Tibial nerve (tissue), 4 donors: ENCODE measurements around the gene SMIM43. TPM values are rescaled to one million over a fixed set of nuclear protein-coding genes. Genes with fewer than 3 reads are reported as not detected.

Source experiments
- DNase-seq, 2 donors: peaks; one replicate each; pipeline ENCODE4 v3.0.0-alpha.2; 2019; ENCODE audit warnings: low spot score in 2 of 2
- H3K27ac ChIP-seq, 4 donors: fragments of 200-600 bp; sonication (generic) in 3 of 4; one replicate each; pipeline ENCODE4 v1.5.1; 2017 to 2019; ENCODE audit warnings: mild to moderate bottlenecking in 1 of 4
- H3K27me3 ChIP-seq, 2 donors: fragments of 200-600 bp; sonication (generic) in 1 of 2; one replicate each; pipeline versions ENCODE4 v1.5.1 to v1.6.0; 2017 to 2019
- H3K36me3 ChIP-seq, 3 donors: fragments of 200-600 bp; sonication (generic); one replicate each; pipeline ENCODE4 v1.5.1; 2018 to 2019
- H3K4me1 ChIP-seq, 4 donors: fragments of 200-600 bp; sonication (generic) in 3 of 4; one replicate each; pipeline ENCODE4 v1.5.1; 2017 to 2019
- H3K4me3 ChIP-seq, 4 donors: fragments of 200-600 bp; sonication (generic) in 3 of 4; one replicate each; pipeline ENCODE4 v1.5.1; 2017 to 2019; ENCODE audit warnings: mild to moderate bottlenecking in 1 of 4, moderate library complexity in 1 of 4
- H3K9me3 ChIP-seq, 4 donors: fragments of 200-600 bp; sonication (generic) in 3 of 4; one replicate each; pipeline ENCODE4 v1.5.1; 2017 to 2019
- CTCF ChIP-seq, 5 experiments: fragments of 200-600 bp in 3 of 5; fragments of 450-650 bp in 2 of 5; sonication (generic) in 3 of 5; IDR thresholded peaks; one replicate each; pipeline ENCODE4 v1.5.1; 2016 to 2019; ENCODE audit warnings: antibody characterized with exemption in 5 of 5, mild to moderate bottlenecking in 3 of 5, moderate library complexity in 2 of 5
- EP300 ChIP-seq, 2 donors: sonication (generic); formaldehyde crosslinking; IDR thresholded peaks; one replicate each; pipeline ENCODE4 v1.6.1; 2017; ENCODE audit warnings: antibody characterized with exemption in 2 of 2, mild to moderate bottlenecking in 1 of 2
- POLR2A ChIP-seq, 2 donors: fragments of 450-650 bp; IDR thresholded peaks; one replicate each; pipeline ENCODE4 v1.6.1; 2017; ENCODE audit warnings: antibody characterized with exemption in 2 of 2, mild to moderate bottlenecking in 2 of 2, moderate library complexity in 2 of 2
- WGBS, 2 donors: methylation state at CpG; one replicate each; pipeline ENCODE4 v1.1.5; 2018; 5-methylcytosine and 5-hydroxymethylcytosine counted together
- total RNA-seq, 4 donors: library from RNA; depleted of rRNA; stranded (reverse); fragments of >200 nt; gene quantifications; one replicate each; pipeline ENCODE4 v1.1.0, GENCODE V29; 2016

Gene SMIM43
- total RNA-seq, 4 donors from 2014 or later = 2.2 to 5.7 (median 4.6) TPM

- no peaks in the 10 kb centered on the region for H3K27me3 ChIP-seq
- H3K4me1 ChIP-seq = peaks cover 0 to 51% (median 10%) of the 10 kb centered on the region in 4 donors
- DNase-seq = no peak
- TF ChIP-seq EP300 (IDR thresholded peaks at IDR 0.05) (no peak), POLR2A (IDR thresholded peaks at IDR 0.05) (no peak), CTCF (IDR thresholded peaks at IDR 0.05) (no peak)
- 17 to 18% methylated on average over 4 of the region's 4 CpGs for WGBS, 2 donors
- H3K4me3 ChIP-seq = peak overlapping the region; percentile 66 to 86 (median 81)
- no peaks in the 10 kb centered on the region for H3K9me3 ChIP-seq
- peaks cover 0 to 42% (median 4%) of the 10 kb centered on the region in 3 donors for H3K36me3 ChIP-seq
- peak overlapping the region; percentile 85 to 98 (median 92) for H3K27ac ChIP-seq
These were observed 36.7 kb upstream of the SMIM43 start for GRCh38 chr4:121801715-121802075.

GRCh38 chr4:121800961-121801714 lies 36.2 kb upstream of the SMIM43 start, which contains the start of gene EXOSC9:
Gene EXOSC9 (plus strand): TSS chr4:121801323. CDS start chr4:121801425, 102 bp downstream.
- peak; percentile 87 to 95 for DNase-seq
- WGBS, 2 donors = 0% methylated on average over 48 of the region's 48 CpGs
- Histone ChIP-seq H3K9me3 (no peaks in the 10 kb centered on the region), H3K27me3 (no peaks in the 10 kb centered on the region), H3K27ac (peak within 1 kb of the TSS; percentile 85 to 98 (median 92)), H3K36me3 (peaks cover 0 to 37% (median 4%) of the 10 kb centered on the region in 3 donors), H3K4me1 (peaks cover 0 to 52% (median 10%) of the 10 kb centered on the region in 4 donors), H3K4me3 (peak within 1 kb of the TSS; percentile 66 to 86 (median 81))
- TF ChIP-seq EP300 (IDR thresholded peaks at IDR 0.05) = peak; percentile 80 to 98
- peak; percentile 75 to 79 for TF ChIP-seq POLR2A (IDR thresholded peaks at IDR 0.05)
- TF ChIP-seq CTCF (IDR thresholded peaks at IDR 0.05) = peak in 1 of 5 experiments; percentile 44

GRCh38 chr4:121800638-121800960 lies 35.6 kb upstream of the SMIM43 start:
- H3K4me1 ChIP-seq = peaks cover 0 to 57% (median 10%) of the 10 kb centered on the region in 4 donors
- H3K9me3 ChIP-seq = no peaks in the 10 kb centered on the region
- H3K36me3 ChIP-seq = peaks cover 0 to 31% (median 4%) of the 10 kb centered on the region in 3 donors
- WGBS, 2 donors = 27 to 42% methylated on average over 8 of the region's 8 CpGs
- DNase-seq = no peak
- peak overlapping the region; percentile 66 to 86 (median 81) for H3K4me3 ChIP-seq
- peak overlapping the region; percentile 85 to 98 (median 92) for H3K27ac ChIP-seq
- TF ChIP-seq POLR2A (IDR thresholded peaks at IDR 0.05) (no peak), CTCF (IDR thresholded peaks at IDR 0.05) (no peak), EP300 (IDR thresholded peaks at IDR 0.05) (no peak)
- no peaks in the 10 kb centered on the region for H3K27me3 ChIP-seq

- H3K9me3 ChIP-seq = no peaks in the 10 kb centered on the region
- peaks cover 0 to 60% (median 10%) of the 10 kb centered on the region in 4 donors for H3K4me1 ChIP-seq
- TF ChIP-seq EP300 (IDR thresholded peaks at IDR 0.05) = no peak
- no peak for TF ChIP-seq POLR2A (IDR thresholded peaks at IDR 0.05)
- TF ChIP-seq CTCF (IDR thresholded peaks at IDR 0.05) = no peak
- H3K27me3 ChIP-seq = no peaks in the 10 kb centered on the region
- peaks cover 0 to 26% (median 0%) of the 10 kb centered on the region in 3 donors for H3K36me3 ChIP-seq
- H3K27ac ChIP-seq = peak overlapping the region; percentile 85 to 98 (median 92)
- peak overlapping the region in 1 of 4 donors; percentile 80 for H3K4me3 ChIP-seq
- WGBS, 2 donors = 80 to 85% methylated on average over 3 of the region's 3 CpGs
- no peak for DNase-seq
These were observed 35.0 kb upstream of the SMIM43 start for GRCh38 chr4:121799867-121800501.
